Mucosa of gallbladder (tissue), 1 donor: ENCODE data around the gene PDE2A. TPM values are rescaled to one million over a fixed set of nuclear protein-coding genes. Genes with fewer than 3 reads are reported as not detected.

Source experiments
- DNase-seq: peaks from one replicate; pipeline ENCODE4 v3.0.0-alpha.2; 2020; ENCODE audit warnings: low spot score
- total RNA-seq: library from RNA; stranded (reverse); gene quantifications from one replicate; pipeline ENCODE4 v1.2.1, GENCODE V29; 2021
- donor health status: DM: no; HTN: no; CAD: no.

Gene PDE2A
- total RNA-seq, 1 donor from 2014 or later: 23.7 TPM

DNA sequence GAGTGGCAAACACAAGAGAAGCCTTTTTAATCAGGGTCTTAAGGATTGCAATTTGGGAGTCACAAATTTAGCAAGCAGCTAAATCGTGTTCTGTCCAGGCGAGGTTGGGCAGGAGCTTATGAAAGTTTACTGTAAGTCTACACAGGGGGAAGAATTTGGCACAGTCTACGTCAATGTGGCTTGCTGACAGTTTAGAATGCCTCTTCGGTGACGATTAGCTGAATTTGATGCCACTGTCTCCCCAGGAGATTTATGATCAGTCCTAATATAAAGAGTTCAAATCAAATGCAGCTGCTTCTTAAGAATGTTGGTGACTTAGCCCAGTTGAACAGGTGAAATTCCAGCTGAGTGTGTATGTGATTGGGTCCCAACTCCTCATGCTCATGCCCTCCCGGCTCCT lies 125.8 kb downstream of the PDE2A start:
- DNase-seq: no peak

DNA sequence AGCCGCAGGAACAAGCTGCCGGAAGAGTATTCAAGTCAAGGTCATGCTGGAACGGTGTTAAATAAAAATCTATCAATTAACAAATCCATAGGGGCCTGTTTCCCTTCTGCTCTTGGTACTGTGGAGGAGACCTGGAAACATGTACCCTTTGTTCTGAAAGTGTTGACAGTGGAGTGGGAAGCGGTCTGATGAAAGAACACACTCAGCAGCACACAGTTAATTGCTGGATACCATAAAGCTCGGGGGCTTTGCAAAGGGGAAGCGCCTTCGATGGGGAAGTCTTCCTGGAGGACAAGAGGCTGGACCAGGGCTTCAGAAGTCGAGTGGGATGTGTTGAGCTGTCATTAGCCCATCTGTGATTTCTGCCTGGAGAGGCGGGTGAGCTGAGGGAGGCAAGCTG lies 127.4 kb downstream of the PDE2A start:
- DNase-seq: no peak

DNA sequence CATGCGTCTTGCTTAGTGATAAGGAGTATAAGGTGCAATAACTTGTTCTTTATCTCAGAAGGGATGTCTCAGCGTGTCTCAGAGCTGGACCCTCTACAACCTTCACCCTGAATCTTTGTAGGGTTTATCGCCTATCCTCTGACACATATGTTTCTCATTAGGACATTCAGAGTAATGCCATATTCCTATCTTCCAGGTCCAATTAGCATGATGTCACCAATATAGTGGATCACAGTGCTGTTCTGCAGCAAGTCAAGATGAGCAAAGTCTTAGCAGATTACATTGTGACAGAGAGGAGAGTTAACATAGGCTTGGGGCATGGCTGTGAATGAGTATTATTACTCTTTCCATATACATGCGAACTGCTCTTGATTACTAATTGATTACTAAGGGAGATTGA lies 129.6 kb downstream of the PDE2A start:
- DNase-seq: no peak

DNA sequence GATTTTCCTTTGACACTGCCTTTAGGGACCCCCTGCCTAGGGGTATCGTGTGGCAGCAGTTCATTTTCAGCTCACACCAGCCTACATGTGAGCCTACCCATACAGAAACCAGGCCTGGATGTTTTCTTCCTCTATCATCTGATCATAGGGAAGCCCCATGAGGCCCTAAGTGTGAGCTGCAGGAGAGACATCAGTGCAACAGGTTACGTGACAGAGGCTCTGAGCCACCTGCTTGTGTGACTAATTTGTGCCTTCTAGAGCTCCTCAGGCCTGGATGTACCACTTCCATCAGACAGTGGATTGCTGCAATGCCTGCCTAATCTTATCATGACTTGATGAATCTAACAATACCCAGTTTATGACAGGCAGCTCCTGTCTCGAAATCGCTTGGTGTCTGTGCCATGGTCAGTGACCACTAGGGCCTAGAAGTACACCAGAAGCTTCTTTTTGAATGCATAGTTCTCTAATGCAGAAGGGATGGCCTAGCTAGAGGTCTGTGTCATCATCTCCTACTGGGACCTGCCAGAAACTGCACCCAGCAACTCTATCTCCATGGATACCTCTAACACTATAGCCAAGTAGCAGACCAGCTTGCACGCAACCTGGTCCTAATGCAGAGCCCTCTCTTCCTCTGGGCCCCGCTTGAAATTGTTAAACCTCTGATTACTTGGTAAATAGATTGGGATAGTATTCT lies 130.2 kb downstream of the PDE2A start:
- DNase-seq: no peak

DNA sequence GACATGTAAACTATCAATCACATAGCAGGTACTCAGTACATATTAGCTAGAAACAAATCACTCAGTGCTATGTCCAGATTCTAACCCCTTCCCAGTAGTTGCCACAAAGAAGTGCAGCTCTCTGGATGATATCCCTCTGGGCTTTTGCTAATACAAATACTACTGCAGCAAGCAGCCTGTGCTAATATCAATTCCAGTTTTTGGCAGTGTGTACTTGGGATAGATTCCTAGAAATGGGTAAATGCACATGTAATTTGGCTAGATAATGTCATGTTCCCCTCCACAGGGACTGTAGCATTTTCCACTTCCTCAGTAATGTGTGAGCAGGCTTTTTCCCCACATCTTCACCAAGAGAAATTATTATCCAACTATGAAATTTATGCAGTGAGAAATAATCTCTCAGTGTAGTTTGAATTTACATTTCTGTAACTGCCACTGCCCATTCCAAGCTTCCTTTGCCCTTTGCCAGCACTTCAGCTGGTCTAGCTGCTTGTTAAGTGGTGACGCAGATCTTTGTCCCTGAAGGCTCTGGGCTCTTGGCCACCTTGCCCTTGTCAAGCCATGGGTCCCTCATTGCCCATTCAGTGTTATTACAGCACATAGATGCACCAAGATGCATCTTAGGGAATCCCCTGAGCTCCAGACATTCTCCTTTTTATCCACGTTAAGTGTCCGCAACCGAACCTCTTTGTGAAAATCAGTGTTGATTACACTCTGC lies 132.8 kb downstream of the PDE2A start:
- no peak for DNase-seq

DNA sequence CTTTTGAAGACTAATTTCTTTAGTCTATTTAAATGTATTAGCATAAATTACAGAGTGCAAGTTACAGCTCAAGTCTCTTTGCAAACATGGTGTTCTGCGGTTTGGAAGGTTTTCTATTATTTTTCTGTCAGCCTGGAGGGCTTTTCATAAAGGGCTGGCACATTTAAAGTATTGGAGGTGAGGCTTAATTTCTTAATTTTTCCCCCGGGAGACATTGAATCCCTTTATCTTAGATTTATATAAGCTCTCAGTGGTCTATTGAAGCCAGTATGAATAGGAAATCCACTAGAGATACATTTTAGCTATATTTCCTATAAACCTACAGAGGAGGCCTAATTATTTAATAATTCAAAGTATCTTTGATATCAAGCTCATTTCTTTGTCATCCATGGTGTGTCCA lies 137.2 kb downstream of the PDE2A start:
- no peak for DNase-seq

DNA sequence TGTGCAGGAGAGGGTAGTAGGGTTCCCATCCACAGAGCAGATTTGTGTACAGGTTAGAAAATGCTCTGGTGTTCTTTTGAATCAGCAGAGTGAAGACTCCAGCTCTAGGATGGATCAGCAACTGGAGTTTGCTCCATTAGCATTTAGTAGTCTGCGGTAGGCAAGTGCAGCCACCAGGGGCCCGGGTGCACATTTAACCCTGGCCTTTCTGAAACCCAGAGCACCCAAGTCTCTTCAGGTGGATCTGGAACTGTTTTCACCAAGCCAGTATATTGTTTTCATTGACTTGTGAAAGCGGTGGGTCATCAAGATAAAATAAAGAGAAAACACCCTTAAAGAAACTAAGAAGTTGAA lies 139.1 kb downstream of the PDE2A start:
- DNase-seq: no peak

DNA sequence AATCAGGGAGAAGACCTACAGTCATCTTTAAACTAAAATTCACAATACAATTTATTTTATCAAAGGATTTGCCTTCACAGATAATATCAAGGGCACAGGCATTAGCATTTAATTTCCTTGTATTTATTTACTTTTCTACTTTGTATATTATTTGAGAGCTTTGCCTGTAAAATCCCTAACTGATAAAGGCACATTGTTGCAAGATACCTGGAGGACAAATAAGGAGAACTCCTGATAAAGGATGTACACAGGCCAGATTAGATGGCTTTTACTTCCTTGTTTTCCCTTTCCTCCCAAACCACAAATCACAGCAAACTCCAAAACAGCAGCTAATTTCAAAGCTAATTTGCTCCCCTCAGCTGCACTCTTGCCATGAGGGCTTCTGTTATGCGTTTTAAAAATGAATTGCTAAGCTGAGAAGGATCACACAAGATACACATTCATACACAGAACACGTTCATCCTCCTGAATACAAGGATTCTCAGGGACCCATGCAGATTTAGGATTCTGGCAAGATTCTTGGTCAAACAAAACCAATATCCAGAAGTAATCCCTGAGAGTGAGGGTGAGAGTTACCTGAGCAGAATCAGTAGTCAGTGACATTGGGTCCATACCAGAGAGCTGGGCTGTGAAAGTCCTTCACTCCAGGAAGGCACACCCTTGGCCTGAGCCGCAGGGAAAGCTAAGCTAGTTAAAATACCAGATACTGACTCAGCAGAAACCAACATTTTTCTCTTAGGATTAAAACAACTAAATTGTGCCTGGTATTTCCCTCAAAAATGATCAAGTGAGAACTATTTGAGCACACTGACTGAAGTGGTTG lies 139.6 kb downstream of the PDE2A start:
- peak; percentile 24 for DNase-seq

DNA sequence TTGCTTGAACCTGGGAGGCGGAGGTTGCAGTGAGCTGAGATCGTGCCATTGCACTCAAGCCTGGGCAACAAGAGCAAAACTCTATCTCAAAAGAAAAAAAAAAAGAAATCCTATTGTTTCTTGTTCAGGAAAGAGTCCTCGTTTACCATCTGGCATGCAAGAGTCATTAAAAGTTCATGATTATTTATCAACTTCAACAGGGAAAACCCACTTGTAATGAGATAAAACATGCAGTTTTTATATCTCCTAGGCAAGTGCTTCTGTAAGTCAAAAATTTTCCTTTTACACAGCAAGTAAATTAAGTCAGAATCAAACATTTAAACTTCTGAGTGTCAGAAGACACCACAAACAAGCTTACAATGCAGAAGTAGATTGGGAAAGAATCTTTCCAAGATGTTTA lies 145.2 kb downstream of the PDE2A start:
- DNase-seq: no peak

DNA sequence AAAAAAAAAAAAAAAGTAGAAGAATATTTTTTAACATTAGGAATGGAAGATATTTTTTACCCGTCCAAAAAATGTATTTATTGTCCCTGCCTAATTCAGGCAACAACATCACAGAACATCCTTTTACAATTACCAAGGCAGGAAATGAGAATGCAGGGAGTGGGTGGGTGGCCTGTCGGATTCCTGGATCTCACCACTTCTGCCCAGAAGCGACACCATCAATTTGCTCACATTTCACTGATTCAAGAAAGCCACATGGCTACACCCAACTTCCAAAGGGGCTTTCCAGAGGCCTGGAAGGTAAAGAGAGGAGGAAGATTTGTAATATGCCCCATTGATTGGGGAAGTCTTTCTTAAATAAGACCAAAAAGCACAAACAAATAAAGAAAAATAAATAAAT lies 146.1 kb downstream of the PDE2A start:
- no peak for DNase-seq

Other genes starting within 250 kb of the PDE2A start
- 21.6 TPM for gene CLPB, start 239.9 kb downstream of the PDE2A start, total RNA-seq
- gene ARAP1, start 78.0 kb upstream of the PDE2A start, total RNA-seq: 129 TPM
- gene STARD10, start 119.6 kb upstream of the PDE2A start, total RNA-seq: 540 TPM
- 62.2 TPM for gene ATG16L2, start 140.0 kb upstream of the PDE2A start, total RNA-seq